Measurements from ENCODE around the gene DSCAML1.
"Not testable (repeated sequence)": the region's sequence is repeated elsewhere in the genome, so short reads cannot be mapped to it uniquely, and the experiment has no call there.

The DSCAML1 gene

GRCh38 chr11:117459123-117459978, 337.7 kb downstream of the DSCAML1 start:
- no peak for DNase-seq

- no peak for DNase-seq
These were observed 338.5 kb downstream of the DSCAML1 start for GRCh38 chr11:117458275-117459122.

GRCh38 chr11:117457835-117458234, 339.2 kb downstream of the DSCAML1 start:
- DNase-seq: no peak

DNA sequence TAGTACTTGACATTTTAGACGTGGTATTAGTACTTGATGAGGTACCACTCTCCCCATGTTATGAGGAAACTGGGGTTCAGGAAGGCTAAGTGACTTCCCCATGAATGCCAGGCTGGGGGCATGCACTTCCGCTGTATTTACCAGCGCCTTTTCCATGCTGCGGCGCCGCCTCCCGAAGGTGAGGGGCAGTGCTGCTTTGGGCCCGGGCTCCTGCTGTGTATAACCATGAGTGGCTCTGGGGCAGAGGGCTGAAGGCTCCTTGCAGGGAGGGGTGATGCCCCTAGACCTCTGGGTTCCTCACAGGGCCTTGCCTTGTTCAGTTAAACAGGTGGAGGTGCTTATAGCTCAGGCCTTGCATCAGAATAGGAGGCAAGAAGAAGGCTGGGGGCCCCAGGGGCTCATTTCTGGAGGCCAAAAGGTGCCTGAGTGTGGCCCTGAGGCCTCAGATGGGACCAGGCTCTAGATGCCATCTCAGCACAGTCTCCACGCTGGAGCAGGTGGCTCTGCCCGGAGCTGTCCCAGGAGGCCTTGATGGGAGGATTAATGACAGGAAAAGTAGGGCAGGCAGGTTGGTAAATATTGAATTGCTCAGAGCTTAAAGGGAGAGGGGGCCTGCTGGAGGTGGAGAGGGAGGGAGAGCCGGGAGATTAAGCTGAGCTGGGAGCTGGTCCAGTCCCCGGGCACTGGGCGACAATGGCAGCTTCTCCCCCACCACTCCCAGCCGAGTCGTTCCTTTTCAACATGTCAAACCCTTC, 339.8 kb downstream of the DSCAML1 start:
- no peak for DNase-seq

DNA sequence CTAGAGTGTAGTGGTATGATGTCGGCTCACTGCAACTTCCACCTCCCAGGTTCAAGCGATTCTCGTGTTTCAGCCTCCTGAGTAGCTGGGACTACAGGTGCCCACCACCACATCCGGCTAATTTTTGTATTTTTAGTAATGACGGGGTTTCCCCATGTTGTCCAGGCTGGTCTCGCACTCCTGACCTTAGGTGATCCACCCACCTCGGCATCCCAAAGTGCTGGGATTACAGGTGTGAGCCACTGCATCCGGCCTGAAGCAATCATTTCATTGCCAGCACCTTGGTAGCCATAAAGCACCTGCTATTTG, 340.3 kb downstream of the DSCAML1 start:
- not testable (repeated sequence) for DNase-seq

DNA sequence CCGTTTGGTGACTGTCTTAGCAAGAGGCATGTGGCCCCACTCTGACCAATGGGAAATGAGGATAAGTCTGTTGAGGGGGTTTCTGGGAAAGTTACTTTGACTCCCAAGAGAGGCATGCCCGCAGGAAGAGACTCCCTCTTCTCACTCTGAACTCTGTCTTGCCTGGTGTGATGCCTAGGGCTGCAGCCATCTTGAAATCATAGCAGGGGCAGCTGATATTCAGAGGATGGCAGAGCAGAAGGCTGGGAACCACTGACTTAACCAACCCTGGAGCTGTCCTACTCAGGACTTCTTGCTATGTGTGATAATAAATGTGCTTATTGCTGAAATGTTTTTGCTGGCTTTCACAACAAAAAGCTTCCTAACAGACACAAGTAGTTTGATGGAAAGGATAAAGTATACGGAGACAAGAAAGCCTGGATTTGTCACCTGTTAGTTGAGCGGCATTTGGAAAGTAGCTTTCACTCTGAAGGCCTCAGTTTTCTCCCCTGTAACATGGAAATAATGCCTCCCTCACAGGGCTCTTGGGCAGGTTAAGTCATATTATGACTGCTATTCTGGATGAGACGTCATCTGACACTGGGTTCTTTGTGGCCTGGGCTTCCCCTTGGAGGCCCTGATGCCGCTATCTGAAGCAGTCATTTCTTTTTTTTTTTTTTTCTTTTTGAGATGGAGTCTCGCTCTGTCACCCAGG, 340.8 kb downstream of the DSCAML1 start:
- no peak for DNase-seq

DNA sequence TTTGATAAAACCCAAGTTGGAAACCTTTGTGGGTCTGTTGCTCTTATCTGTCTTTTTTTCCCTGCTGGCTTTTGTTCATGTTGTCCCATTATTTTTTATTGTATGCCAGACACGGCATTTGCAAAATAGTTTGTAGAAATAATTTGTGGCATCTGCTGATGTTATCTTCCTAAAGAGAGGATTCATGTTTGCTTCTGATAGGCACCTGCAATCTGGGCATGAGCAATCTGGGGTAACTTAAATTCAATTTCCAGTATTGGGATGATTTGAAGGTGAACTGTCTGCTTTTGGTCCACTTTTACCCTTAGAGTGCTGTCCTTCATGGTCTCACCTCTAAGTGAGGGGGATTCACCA, 342.5 kb downstream of the DSCAML1 start:
- DNase-seq: no peak

- DNase-seq: no peak
These were observed 343.0 kb downstream of the DSCAML1 start for GRCh38 chr11:117453886-117454563.

DNA sequence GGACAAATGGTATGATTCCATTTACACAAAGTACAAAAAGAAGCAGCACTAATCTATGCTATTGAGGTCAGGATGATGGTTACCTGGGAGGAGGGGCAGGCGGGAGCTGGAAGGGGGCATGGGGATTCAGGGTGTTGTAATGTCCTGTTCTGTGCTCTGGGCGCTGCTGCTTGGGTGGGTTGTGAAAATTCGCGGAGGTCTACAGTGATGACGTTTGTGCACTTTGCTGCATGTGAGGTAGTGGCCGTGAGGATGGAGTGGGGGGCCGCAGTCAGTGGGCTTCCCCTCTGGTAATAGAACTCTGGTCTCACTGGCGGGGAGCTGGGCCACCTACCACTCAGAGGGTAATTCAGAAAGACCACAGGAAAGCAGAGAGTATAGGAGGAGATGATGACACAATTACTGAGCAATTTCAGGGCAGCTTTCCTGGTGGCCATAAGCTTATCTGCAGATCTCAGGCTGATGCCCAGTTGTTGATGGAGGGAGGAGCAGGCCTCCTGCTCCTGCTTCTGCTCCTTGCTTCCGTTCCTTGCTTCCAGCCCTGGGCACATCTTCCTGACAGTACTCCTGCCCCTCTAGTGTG, 347.8 kb downstream of the DSCAML1 start:
- DNase-seq: no peak

DNA sequence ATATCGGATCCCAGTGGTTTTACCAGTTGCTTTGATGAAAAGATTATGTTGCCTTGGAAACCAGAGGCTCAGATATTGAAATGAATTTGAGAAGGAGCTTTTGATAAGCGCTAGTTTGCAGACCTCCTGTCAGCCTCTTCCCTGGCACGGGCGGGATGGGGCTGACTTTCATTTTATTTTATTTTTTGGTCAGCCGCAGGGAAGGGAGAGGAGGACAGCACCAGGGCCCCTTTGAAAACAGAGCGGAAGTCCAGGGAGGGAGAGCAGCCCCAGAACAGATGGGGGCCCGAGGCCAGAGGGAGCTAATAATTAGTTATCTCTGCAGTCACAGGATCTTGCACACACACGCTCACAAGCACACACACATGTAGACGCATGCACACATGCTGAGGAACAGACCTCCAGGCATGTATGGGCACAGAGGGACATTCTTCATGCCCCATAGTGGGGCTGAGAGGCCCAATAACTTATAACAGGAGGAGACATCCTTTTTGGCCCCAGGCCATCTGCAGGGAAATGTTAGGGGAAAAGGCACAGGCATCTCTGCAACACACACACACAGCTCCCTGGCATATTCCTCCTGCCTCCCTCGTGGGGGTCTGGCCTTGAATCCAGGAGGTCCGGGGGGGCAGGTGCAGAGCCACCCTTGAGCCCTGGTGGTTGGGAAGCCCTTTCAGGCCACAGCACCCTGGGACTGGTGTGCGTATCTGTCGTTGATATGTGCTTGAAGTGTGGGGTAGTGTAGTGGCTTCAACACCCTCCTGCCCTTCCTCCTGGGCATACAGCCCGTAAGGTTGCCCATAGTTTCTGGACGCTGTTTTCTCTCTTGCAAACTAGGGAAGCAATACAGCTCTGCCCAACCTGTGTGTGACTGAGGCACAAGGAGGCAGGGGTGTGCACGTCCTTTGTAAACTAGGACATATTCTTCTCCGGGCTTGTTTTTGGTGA, 352.0 kb downstream of the DSCAML1 start:
- no peak for DNase-seq

DNA sequence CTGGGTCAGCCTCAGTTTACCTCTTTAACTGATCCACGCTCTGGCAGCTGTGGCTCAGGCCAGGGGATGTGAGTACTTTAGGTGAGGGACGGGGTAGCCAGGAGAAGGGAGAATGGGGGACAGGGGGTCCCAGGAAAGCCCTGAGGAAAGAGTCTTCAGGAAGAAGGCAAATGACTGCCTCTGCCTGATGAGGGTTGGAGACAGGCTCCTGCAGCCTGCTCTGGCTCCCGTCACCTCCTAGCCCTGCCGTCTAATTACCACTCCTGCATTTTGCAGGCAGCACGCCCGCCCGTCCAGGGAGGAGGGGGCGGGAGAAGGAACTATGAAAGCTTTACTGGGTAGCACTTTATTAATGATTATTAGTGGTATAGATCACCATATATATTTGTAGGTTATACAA, 352.8 kb downstream of the DSCAML1 start:
- no peak for DNase-seq

- DNase-seq: no peak
These were observed 353.5 kb downstream of the DSCAML1 start for GRCh38 chr11:117443266-117444186.

- no peak for DNase-seq
These were observed 354.2 kb downstream of the DSCAML1 start for GRCh38 chr11:117442869-117443239.

GRCh38 chr11:117442049-117442868, 354.8 kb downstream of the DSCAML1 start:
- DNase-seq: no peak

GRCh38 chr11:117441146-117441975, 355.7 kb downstream of the DSCAML1 start:
- no peak for DNase-seq

DNA sequence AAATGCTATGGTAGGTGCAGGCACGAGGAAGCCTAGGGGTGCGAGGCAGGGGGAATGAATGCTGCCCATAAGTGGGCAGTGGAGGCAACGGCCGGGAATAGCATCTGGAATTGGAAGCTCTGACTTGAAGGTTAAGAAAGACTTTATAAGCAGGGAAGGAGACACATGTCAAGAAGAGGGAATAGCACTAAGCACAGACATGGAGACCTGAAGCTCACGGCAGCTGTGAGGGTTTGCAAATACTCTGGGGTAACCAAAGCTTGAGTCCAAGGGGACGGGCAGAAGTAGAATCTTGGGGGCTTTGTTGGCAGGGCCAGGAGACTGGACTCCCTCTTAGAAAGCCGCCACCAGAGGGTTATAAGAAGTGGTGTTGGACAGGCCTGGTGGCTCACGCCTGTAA, 356.8 kb downstream of the DSCAML1 start:
- no peak for DNase-seq

GRCh38 chr11:117439256-117439655, 357.8 kb downstream of the DSCAML1 start:
- no peak for DNase-seq
